ENCODE results near the gene WIPF1. TPM values are rescaled to one million over a fixed set of nuclear protein-coding genes. Genes with fewer than 3 reads are reported as not detected.

The WIPF1 gene
- polyA plus RNA-seq, 2 of the 4 experiments (the other 2 are of a cell fraction) = 16.4 to 20.1 TPM

DNA sequence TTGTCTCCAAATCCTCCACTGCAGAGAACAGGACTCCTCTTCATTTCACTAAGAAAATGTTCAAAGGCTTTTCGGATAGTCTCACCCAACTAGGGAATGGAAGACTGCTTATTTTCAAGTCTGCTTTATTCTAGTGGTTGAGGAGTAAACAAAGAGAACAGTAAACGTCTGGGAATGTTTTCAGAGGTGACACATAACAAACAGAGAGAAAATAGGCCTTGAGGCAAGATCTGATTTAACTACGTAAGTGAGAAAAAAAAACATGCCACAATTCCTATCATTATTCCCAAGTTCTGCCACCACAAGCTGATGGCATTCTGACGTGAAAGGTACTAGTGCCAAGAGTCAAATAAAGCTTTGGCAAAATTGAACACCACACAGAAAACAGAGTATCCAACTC, 16.7 kb upstream of the WIPF1 start (continued):
- TF ChIP-seq BHLHE40 (IDR thresholded peaks at IDR 0.05; ENCODE audit: low read depth, low read length) (no peak), FOSB (CRISPR knock-in tag; IDR thresholded peaks at IDR 0.05) (no peak), SMC3 (IDR thresholded peaks at IDR 0.05) (peak; percentile 40; the same call in 1 of the 3 replicates), CHD2 (IDR thresholded peaks at IDR 0.05; ENCODE audit: low read length, partially characterized antibody) (no peak), RFX5 (IDR thresholded peaks at IDR 0.05) (no peak), MYC (IDR thresholded peaks at IDR 0.05; ENCODE audit: borderline replicate concordance, low read length) (no peak), ZNF302 (CRISPR knock-in tag; IDR thresholded peaks at IDR 0.05) (no peak)
- TF ChIP-seq, protein P1, sequence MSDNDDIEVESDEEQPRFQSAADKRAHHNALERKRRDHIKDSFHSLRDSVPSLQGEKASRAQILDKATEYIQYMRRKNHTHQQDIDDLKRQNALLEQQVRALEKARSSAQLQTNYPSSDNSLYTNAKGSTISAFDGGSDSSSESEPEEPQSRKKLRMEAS (IDR thresholded peaks at IDR 0.05) = peak; percentile 84

DNA sequence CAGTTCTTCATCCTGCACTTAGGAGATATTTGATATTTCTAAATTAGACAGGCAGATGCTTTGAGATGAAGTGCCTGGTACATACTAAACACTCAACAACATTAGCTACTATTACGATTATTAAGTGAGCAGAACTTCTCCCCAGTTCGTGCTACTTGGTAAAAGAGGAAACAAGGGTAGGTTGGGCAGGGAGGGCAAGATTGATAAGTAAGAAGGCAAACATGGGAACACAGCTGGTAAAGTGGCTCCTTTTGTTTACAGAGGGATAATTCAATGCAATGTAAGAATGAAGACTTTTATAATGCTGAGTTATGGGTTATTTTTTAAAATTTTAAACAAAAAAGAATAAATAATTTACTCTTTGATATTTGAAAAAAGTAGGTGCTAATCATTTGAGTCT, 15.9 kb upstream of the WIPF1 start:
- no peak for DNase-seq (ENCODE audit: low read depth in 1 of 2, low spot score in 1 of 2)
- Histone ChIP-seq H3K4me1 (peaks cover 65% of the 10 kb centered on the region), H3K4me2 (peak overlapping the region; percentile 74), H3K27ac (peak overlapping the region; percentile 72 to 81), H3K9me3 (no peaks in the 10 kb centered on the region), H3K4me3 (no peak overlapping the region; the same call in 2 of the 3 replicates)
- POLR2A ChIA-PET = interaction anchor here (1.0 kb wide), 1 partner anchor 15 kb away, joined by 3 read pairs; no protein-coding TSS in a partner anchor
- FAIRE-seq = no peak
- 0 out of 6 replicates have a peak, but pooled peaks of 1 of the 2 experiments have one; percentile 7 for ATAC-seq
- 52% methylated on average over 2 of the region's 2 CpGs for WGBS (ENCODE audit: missing lambda C conversion rate)
- CTCF ChIA-PET = interaction anchor here (1.2 to 1.6 kb wide), 4 partner anchors 9 to 83 kb away, joined by 3 to 5 read pairs (median 3); no protein-coding TSS in a partner anchor
- TF ChIP-seq ZSCAN20 (CRISPR knock-in tag; IDR thresholded peaks at IDR 0.05) (no peak), ZC3H11A (IDR thresholded peaks at IDR 0.05) (no peak)

DNA sequence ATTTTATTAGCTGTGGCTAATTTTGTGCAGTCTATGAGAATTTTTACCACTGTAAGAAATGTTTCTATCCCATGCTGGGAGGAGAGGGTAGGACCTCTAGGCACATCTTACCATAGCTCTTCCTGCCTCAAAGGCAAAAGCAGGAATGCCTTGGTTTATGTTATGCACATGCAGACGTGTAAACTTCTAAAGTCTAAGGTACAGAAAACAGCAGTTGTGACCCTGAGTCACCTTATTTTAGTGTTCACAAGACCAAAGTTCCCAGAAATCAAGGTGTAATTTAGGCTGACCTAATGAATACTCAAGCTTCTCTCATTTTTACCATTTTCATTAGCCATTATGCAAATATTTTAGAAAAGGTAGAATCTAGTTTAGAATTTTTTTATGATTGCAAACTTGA, 15.4 kb upstream of the WIPF1 start:
- FAIRE-seq = no peak
- POLR2A ChIA-PET = interaction anchor here (1.0 kb wide), 1 partner anchor 14 kb away, joined by 3 read pairs; no protein-coding TSS in a partner anchor
- H3K27ac ChIP-seq = peak overlapping the region; percentile 72 to 81
- peaks cover 69% of the 10 kb centered on the region for H3K4me1 ChIP-seq
- DNase-seq (ENCODE audit: low read depth in 1 of 2, low spot score in 1 of 2) = peak in 1 of 2 experiments; percentile 36
- ATAC-seq = no peak
- 13% methylated on average over 1 of the region's 1 CpG for WGBS (ENCODE audit: missing lambda C conversion rate)
- H3K4me3 ChIP-seq = no peak overlapping the region
- CTCF ChIA-PET = interaction anchor here (1.3 to 1.5 kb wide), 2 partner anchors 18 to 83 kb away, joined by 3 to 5 read pairs; no protein-coding TSS in a partner anchor
- H3K4me2 ChIP-seq = peak overlapping the region; percentile 74
- TF ChIP-seq ESRRA (IDR thresholded peaks at IDR 0.05; ENCODE audit: borderline replicate concordance, low read length) = no peak
- TF ChIP-seq SREBF2 (IDR thresholded peaks at IDR 0.05) = no peak
- TF ChIP-seq RCOR1 (IDR thresholded peaks at IDR 0.05; ENCODE audit: low read depth, low read length) = no peak
- no peak for TF ChIP-seq TFCP2L1 (CRISPR knock-in tag; IDR thresholded peaks at IDR 0.05)
- no peak for TF ChIP-seq BHLHE40 (IDR thresholded peaks at IDR 0.05; ENCODE audit: low read depth, low read length)
- no peak for TF ChIP-seq EP300 (IDR thresholded peaks at IDR 0.05)
- TF ChIP-seq, protein P2, sequence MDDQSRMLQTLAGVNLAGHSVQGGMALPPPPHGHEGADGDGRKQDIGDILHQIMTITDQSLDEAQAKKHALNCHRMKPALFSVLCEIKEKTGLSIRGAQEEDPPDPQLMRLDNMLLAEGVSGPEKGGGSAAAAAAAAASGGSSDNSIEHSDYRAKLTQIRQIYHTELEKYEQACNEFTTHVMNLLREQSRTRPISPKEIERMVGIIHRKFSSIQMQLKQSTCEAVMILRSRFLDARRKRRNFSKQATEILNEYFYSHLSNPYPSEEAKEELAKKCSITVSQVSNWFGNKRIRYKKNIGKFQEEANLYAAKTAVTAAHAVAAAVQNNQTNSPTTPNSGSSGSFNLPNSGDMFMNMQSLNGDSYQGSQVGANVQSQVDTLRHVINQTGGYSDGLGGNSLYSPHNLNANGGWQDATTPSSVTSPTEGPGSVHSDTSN (IDR thresholded peaks at IDR 0.05) = no peak
- TF ChIP-seq MAZ (IDR thresholded peaks at IDR 0.05; ENCODE audit: borderline replicate concordance, low read depth, low read length) = no peak
- TF ChIP-seq, protein P3, sequence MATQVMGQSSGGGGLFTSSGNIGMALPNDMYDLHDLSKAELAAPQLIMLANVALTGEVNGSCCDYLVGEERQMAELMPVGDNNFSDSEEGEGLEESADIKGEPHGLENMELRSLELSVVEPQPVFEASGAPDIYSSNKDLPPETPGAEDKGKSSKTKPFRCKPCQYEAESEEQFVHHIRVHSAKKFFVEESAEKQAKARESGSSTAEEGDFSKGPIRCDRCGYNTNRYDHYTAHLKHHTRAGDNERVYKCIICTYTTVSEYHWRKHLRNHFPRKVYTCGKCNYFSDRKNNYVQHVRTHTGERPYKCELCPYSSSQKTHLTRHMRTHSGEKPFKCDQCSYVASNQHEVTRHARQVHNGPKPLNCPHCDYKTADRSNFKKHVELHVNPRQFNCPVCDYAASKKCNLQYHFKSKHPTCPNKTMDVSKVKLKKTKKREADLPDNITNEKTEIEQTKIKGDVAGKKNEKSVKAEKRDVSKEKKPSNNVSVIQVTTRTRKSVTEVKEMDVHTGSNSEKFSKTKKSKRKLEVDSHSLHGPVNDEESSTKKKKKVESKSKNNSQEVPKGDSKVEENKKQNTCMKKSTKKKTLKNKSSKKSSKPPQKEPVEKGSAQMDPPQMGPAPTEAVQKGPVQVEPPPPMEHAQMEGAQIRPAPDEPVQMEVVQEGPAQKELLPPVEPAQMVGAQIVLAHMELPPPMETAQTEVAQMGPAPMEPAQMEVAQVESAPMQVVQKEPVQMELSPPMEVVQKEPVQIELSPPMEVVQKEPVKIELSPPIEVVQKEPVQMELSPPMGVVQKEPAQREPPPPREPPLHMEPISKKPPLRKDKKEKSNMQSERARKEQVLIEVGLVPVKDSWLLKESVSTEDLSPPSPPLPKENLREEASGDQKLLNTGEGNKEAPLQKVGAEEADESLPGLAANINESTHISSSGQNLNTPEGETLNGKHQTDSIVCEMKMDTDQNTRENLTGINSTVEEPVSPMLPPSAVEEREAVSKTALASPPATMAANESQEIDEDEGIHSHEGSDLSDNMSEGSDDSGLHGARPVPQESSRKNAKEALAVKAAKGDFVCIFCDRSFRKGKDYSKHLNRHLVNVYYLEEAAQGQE (IDR thresholded peaks at IDR 0.05) = no peak
- no peak for TF ChIP-seq ZFP36 (IDR thresholded peaks at IDR 0.05; ENCODE audit: borderline replicate concordance, partially characterized antibody)
- no peak for TF ChIP-seq HOXB5 (CRISPR knock-in tag; IDR thresholded peaks at IDR 0.05)
- no peak for TF ChIP-seq SMC3 (IDR thresholded peaks at IDR 0.05)
- TF ChIP-seq, protein P4, sequence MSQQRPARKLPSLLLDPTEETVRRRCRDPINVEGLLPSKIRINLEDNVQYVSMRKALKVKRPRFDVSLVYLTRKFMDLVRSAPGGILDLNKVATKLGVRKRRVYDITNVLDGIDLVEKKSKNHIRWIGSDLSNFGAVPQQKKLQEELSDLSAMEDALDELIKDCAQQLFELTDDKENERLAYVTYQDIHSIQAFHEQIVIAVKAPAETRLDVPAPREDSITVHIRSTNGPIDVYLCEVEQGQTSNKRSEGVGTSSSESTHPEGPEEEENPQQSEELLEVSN (IDR thresholded peaks at IDR 0.05; ENCODE audit: borderline replicate concordance, low read depth) = no peak
- TF ChIP-seq HDAC2 (IDR thresholded peaks at IDR 0.05) = no peak
- no peaks in the 10 kb centered on the region for H3K9me3 ChIP-seq

All from A549 (cell line).